Psoas muscle (tissue), 8 donors: Measurements from ENCODE around the gene GOLM1. TPM values are rescaled to one million over a fixed set of nuclear protein-coding genes. Genes with fewer than 3 reads are reported as not detected.
"Not testable (repeated sequence)": the region's sequence is repeated elsewhere in the genome, so short reads cannot be mapped to it uniquely, and the experiment has no call there.

ENCODE experiments used
- ATAC-seq, 4 donors: fragments of 200-7000 bp; cut with Tn5 transposase; one replicate each; pipeline ENCODE4 v1.9.1; 2020; ENCODE audit warnings: moderate library complexity in 3 of 4, mild to moderate bottlenecking in 2 of 4
- DNase-seq, 2 donors: peaks; one replicate each; pipeline ENCODE4 v3.0.0-alpha.2; 2020
- H3K27ac ChIP-seq: fragments of 200-600 bp; one replicate; pipeline ENCODE4 v1.8.0; 2022
- H3K27me3 ChIP-seq, 3 donors: fragments of 200-600 bp in 1 of 3; one replicate each; pipeline versions ENCODE4 v1.6.1 to v1.8.0; 2013 to 2022; ENCODE audit warnings: low read length in 2 of 3, mild to moderate bottlenecking in 2 of 3, moderate library complexity in 1 of 3; ENCODE audit not compliant: insufficient read depth in 3 of 3
- H3K36me3 ChIP-seq, 2 donors: fragments of 200-600 bp in 1 of 2; one replicate each; pipeline versions ENCODE4 v1.6.1 to v1.8.0; 2013 to 2022; ENCODE audit warnings: low read depth in 1 of 2, mild to moderate bottlenecking in 1 of 2, moderate library complexity in 1 of 2; ENCODE audit not compliant: insufficient read depth in 1 of 2
- H3K4me1 ChIP-seq: fragments of 200-600 bp; one replicate; pipeline ENCODE4 v1.8.0; 2022
- H3K4me3 ChIP-seq: fragments of 200-600 bp; one replicate; pipeline ENCODE4 v1.8.0; 2022; ENCODE audit warnings: mild to moderate bottlenecking
- H3K9me3 ChIP-seq: fragments of 200-600 bp; one replicate; pipeline ENCODE4 v1.8.0; 2022
- WGBS, 3 donors: extraction: QIAGEN DNeasy Blood & Tissue Kit; methylation state at CpG; one replicate each; pipeline versions ENCODE4 v1.1.6 to v1.1.7; 2013; 5-methylcytosine and 5-hydroxymethylcytosine counted together
- intact Hi-C, 2 donors: fragments of 100-400 bp; cut with DNase I; formaldehyde crosslinking; loops; one replicate each; pipeline versions ENCODE4 v1.11.0 to v1.14.2; 2022
- polyA plus RNA-seq, 3 donors: library from polyadenylated mRNA; stranded (reverse); fragments of 200-250 nt; gene quantifications; one replicate each; pipeline ENCODE4 v1.2.3, GENCODE V29; 2013
- total RNA-seq, 4 donors: library from RNA; stranded (reverse); fragmentation: NEBNext Ultra II Directional in 2 of 4; extraction: Animal tissue kit (Norgen Biotek cat#: 25700) in 2 of 4; gene quantifications; one replicate each; pipeline versions ENCODE4 v1.2.1 to v1.2.4, GENCODE V29; 2021 to 2023
- TF ChIP-seq, protein P1 (sequence below): fragments of 200-600 bp; IDR thresholded peaks from one replicate; pipeline ENCODE4 v1.8.0; 2022; ENCODE audit warnings: antibody characterized with exemption
- donor health status: healthy with polysubstance abuse.
- donor health status: DM: no; HTN: no; CAD: no; lungs with moderate emphysema.
- donor health status: Bipolar disorder and iron deficiency.
- donor health status: healthy.
- donor health status: DM: yes; HTN: yes; CAD: no.
- donor health status: DM: no; HTN: no; CAD: no.
- donor health status: DM: no; HTN: no; CAD: no.
- donor health status: DM: yes; HTN: yes; CAD: no.

GOLM1 gene
- total and polyA plus RNA-seq, 7 donors = 2.6 to 7.0 (median 3.6) TPM

DNA sequence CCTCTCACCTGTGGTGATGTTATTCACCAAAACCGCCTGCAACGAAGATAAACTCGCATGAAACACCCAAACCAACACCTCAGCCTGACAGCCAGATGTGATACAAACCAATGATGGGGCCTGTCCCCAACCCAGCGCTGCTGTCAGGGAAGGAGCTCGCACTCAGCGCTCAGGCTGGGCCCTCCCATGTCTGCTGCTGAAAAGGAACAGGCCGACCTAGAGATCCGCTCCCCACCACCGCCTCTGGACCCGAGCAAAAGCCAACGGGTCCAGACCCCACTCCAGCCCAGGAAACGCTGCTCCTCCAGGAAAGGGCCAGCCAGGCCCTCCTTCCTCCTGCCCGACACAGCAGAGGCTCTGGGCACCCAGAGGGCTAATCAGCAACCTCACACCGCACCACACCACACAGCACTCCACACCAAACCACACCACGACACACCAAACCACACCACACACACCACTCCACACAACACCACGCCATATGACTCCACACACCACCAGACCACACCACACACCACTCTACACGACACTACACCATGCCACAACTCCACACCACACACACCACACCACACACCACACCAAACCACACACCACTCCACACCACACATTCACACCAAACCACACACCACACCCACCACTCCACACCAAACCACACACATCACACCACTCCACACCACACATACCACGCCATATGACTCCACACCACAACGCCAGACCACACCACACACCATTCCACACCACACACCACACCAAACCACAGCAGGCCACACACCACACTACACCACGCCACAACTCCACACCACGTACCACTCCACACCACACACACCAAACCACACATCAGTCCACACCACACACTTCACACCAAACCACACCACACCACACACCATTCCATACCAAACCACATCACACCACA is 46.5 kb downstream of the GOLM1 start:
- no peaks in the 10 kb centered on the region for H3K36me3 ChIP-seq
- ATAC-seq (no peak), DNase-seq (no peak)
- TF ChIP-seq, protein P1, sequence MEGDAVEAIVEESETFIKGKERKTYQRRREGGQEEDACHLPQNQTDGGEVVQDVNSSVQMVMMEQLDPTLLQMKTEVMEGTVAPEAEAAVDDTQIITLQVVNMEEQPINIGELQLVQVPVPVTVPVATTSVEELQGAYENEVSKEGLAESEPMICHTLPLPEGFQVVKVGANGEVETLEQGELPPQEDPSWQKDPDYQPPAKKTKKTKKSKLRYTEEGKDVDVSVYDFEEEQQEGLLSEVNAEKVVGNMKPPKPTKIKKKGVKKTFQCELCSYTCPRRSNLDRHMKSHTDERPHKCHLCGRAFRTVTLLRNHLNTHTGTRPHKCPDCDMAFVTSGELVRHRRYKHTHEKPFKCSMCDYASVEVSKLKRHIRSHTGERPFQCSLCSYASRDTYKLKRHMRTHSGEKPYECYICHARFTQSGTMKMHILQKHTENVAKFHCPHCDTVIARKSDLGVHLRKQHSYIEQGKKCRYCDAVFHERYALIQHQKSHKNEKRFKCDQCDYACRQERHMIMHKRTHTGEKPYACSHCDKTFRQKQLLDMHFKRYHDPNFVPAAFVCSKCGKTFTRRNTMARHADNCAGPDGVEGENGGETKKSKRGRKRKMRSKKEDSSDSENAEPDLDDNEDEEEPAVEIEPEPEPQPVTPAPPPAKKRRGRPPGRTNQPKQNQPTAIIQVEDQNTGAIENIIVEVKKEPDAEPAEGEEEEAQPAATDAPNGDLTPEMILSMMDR = no peak
- H3K9me3 ChIP-seq = no peaks in the 10 kb centered on the region
- intact Hi-C loops = no loop called here
- no peak overlapping the region for H3K27ac ChIP-seq
- H3K4me1 ChIP-seq = no peaks in the 10 kb centered on the region
- H3K27me3 ChIP-seq = no peaks in the 10 kb centered on the region
- 88 to 91% (median 90%) methylated on average over 21 of the region's 21 CpGs for WGBS, 3 donors
- H3K4me3 ChIP-seq = no peak overlapping the region

DNA sequence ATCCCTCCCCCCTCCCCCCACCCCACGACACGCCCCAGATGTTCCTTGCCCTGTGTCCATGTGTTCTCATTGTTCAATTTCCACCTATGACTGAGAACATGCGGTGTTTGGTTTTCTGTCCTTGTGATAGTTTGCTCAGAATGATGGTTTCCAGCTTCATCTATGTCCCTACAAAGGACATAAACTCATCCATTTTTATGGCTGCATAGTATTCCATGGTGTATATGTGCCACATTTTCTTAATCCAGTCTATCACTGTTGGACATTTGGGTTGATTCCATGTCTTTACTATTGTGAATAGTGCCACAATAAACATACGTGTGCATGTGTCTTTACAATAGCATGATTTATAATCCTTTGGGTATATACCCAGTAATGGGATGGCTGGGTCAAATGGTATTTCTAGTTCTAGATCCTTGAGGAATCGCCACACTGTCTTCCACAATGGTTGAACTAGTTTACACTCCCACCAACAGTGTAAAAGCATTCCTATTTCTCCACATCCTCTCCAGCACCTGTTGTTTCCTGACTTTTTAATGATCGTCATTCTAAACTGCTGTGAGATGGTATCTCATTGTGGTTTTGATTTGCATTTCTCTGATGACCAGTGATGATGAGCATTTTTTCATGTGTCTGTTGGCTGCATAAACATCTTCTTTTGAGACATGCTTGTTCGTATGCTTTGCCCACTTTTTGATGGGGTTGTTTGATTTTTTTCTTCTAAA is 51.2 kb downstream of the GOLM1 start:
- 92 to 94% (median 93%) methylated on average over 6 of the region's 7 CpGs for WGBS, 3 donors
- intact Hi-C loops = not testable (repeated sequence)

DNA sequence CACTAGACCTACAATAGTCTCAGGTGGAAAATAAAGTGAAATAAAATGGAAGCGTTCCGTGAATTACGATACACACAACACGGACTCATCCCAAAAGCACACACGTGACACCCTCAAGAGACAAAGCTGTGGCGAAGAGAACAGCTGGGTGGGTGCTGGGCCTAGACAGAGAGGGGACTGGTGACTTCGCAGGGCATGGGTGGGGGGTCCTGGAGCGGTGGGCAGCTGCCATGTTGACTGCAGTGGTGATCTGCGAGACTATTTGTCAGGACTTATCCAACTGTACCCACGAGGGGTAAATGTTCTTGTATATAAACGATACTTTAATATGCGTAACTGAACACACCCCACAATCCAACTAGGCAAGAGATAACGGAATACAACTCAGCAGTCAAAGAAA is 52.0 kb downstream of the GOLM1 start:
- H3K4me1 ChIP-seq = no peaks in the 10 kb centered on the region
- TF ChIP-seq, protein P1 = no peak
- ATAC-seq (no peak), DNase-seq (no peak)
- no peak overlapping the region for H3K4me3 ChIP-seq
- H3K9me3 ChIP-seq = no peaks in the 10 kb centered on the region
- WGBS, 3 donors = 79 to 86% (median 81%) methylated on average over 13 of the region's 13 CpGs
- intact Hi-C loops = no loop called here
- H3K27ac ChIP-seq = no peak overlapping the region
- no peaks in the 10 kb centered on the region for H3K27me3 ChIP-seq
- H3K36me3 ChIP-seq = no peaks in the 10 kb centered on the region

More for the DNA sequence above, 51.2 kb downstream of the GOLM1 start:
- H3K4me1 ChIP-seq, H3K27me3 ChIP-seq, ATAC-seq, H3K36me3 ChIP-seq, H3K9me3 ChIP-seq, H3K27ac ChIP-seq, H3K4me3 ChIP-seq, DNase-seq: not testable (repeated sequence)

DNA sequence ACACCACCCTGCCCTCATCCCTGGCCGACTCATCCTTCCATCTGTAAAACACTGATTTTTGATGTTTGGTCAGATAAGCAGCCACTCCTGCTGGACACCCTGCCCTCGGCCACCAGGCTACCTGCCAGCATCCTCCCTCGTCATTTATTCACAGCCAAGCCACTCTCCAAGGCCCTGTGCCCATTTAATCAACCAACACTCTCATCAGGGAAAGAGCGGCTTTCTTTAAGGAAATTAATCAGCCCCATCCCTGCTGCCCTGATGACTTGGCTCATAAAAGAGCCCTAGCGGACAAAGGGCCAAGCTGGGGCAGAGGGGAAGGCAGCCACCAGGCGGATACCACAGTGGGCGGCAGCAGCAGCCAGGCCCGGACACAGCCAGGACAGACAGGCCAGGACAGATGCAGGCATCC is 52.4 kb downstream of the GOLM1 start:
- TF ChIP-seq, protein P1 = no peak
- Histone ChIP-seq H3K9me3 (no peaks in the 10 kb centered on the region), H3K27ac (no peak overlapping the region), H3K36me3 (no peaks in the 10 kb centered on the region), H3K4me3 (no peak overlapping the region), H3K4me1 (no peaks in the 10 kb centered on the region), H3K27me3 (no peaks in the 10 kb centered on the region)
- 33 to 50% (median 50%) methylated on average over 8 of the region's 8 CpGs for WGBS, 3 donors
- DNase-seq (no peak), ATAC-seq (no peak)
- intact Hi-C loops = no loop called here

DNA sequence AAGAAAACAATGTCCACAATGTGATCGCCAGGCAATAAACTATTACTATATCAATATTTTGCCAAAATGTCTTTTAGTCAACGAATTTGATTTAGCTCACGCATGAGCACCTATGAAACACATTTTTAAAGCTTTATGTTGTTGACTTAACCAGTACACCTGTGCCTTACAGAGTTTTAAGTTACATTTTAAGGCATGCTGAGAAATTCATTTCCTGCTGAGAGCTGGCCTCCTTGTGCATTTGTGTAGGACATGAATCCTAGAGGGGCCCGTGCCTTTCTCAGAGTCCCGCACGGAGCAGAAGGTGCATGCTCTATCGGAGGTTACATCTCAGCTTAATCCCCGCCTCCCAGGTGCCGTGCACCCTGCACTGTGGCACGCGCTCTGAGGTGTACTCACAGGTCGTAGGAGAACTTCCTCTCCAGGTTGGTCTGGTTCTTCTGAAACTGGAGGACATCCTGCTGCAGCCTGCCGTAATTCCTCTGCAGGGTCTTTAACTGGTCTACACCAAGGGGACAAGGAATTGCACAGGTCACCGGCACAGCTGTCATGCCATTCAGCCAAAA is 53.2 kb downstream of the GOLM1 start:
- ATAC-seq (no peak), DNase-seq (no peak)
- H3K27ac ChIP-seq = no peak overlapping the region
- H3K4me3 ChIP-seq = no peak overlapping the region
- H3K4me1 ChIP-seq = no peaks in the 10 kb centered on the region
- H3K27me3 ChIP-seq = no peaks in the 10 kb centered on the region
- no peaks in the 10 kb centered on the region for H3K36me3 ChIP-seq
- WGBS, 3 donors = 81 to 87% (median 82%) methylated on average over 14 of the region's 14 CpGs
- TF ChIP-seq, protein P1 = no peak
- no peaks in the 10 kb centered on the region for H3K9me3 ChIP-seq
- intact Hi-C loops = no loop called here
